Hair follicular keratinocyte (primary cell): ENCODE measurements around the gene HDAC6. TPM values are rescaled to one million over a fixed set of nuclear protein-coding genes. Genes with fewer than 3 reads are reported as not detected.

Source experiments
- total RNA-seq: library from RNA; depleted of rRNA; stranded (reverse); fragments of >200 nt; gene quantifications from 2 replicates; pipeline ENCODE4 v1.2.3, GENCODE V29; 2015

Gene HDAC6
- 26.1 and 29.4 TPM in 2 replicates for total RNA-seq

GRCh38 chrX:48801280-48802088 is at the start of gene HDAC6:
HDAC6 (plus strand) TSS chrX:48802067; CDS start chrX:48802693, 626 bp downstream.

GRCh38 chrX:48761674-48762471 is 40.0 kb upstream of the HDAC6 start, which contains the start of gene GLOD5:
GLOD5 (plus strand) TSS chrX:48761747; CDS start chrX:48761791, 44 bp downstream.

GRCh38 chrX:48786341-48786800 is 15.5 kb upstream of the HDAC6 start, which contains the start of gene GATA1:
GATA1 (plus strand) TSS chrX:48786590; CDS start chrX:48791110, 4,520 bp downstream.

GRCh38 chrX:48826135-48826875 is 24.4 kb downstream of the HDAC6 start, which contains the start of gene ERAS:
ERAS (plus strand) TSS chrX:48826513; CDS start chrX:48829124, 2,611 bp downstream.

GRCh38 chrX:48835524-48836329 is 33.9 kb downstream of the HDAC6 start, which contains the start of gene PCSK1N:
PCSK1N (minus strand) TSS chrX:48835610; CDS start chrX:48835532, 78 bp downstream.

Other genes with a start within 250 kb of the HDAC6 start
- 161 and 180 TPM in 2 replicates for gene RBM3, start 227.6 kb upstream of the HDAC6 start, total RNA-seq
- 93.5 and 146 TPM in 2 replicates for gene WDR13, start 204.6 kb upstream of the HDAC6 start, total RNA-seq
- gene WAS, start 118.3 kb upstream of the HDAC6 start, total RNA-seq = 0.16 TPM in 1 of 2 replicates, not detected in the other
- gene SUV39H1, start 105.3 kb upstream of the HDAC6 start, total RNA-seq = 6.3 and 21.6 TPM in 2 replicates
- not detected in 2 replicates for gene GLOD5, start 40.3 kb upstream of the HDAC6 start, total RNA-seq
- not detected in 2 replicates for gene GATA1, start 15.5 kb upstream of the HDAC6 start, total RNA-seq
- not detected in 2 replicates for gene ERAS, start 24.4 kb downstream of the HDAC6 start, total RNA-seq
- 7.1 and 10.5 TPM in 2 replicates for gene PCSK1N, start 33.5 kb downstream of the HDAC6 start, total RNA-seq
- gene TIMM17B, start 95.7 kb downstream of the HDAC6 start, total RNA-seq = 71.7 and 75.1 TPM in 2 replicates
- 49.7 and 69.4 TPM in 2 replicates for gene PQBP1, start 95.9 kb downstream of the HDAC6 start, total RNA-seq
- 22.4 and 28.7 TPM in 2 replicates for gene SLC35A2, start 109.6 kb downstream of the HDAC6 start, total RNA-seq
- gene PIM2, start 117.0 kb downstream of the HDAC6 start, total RNA-seq = 9.4 and 14.8 TPM in 2 replicates
- gene OTUD5, start 155.5 kb downstream of the HDAC6 start, total RNA-seq = 27.7 and 38.7 TPM in 2 replicates
- 0.23 and 0.47 TPM in 2 replicates for gene KCND1, start 169.8 kb downstream of the HDAC6 start, total RNA-seq
- 14.6 and 16.2 TPM in 2 replicates for gene GRIPAP1, start 200.2 kb downstream of the HDAC6 start, total RNA-seq
- gene TFE3, start 241.3 kb downstream of the HDAC6 start, total RNA-seq = 41.8 and 59.8 TPM in 2 replicates